Measurements from ENCODE around the gene THSD4. TPM values are rescaled to one million over a fixed set of nuclear protein-coding genes. Genes with fewer than 3 reads are reported as not detected.

Gene THSD4
- total RNA-seq, 4 donors from 2014 or later = 2.7 to 49.2 (median 15.8) TPM

- ATAC-seq (ENCODE audit: low FRiP score) (no peak), DNase-seq (ENCODE audit: low spot score) (no peak)
- no peak for TF ChIP-seq CTCF (IDR thresholded peaks at IDR 0.05)
Observed at GRCh38 chr15:71112429-71112828, 2.8 kb upstream of the THSD4 start.

- ATAC-seq (ENCODE audit: low FRiP score) (no peak), DNase-seq (ENCODE audit: low spot score) (no peak)
- TF ChIP-seq CTCF (IDR thresholded peaks at IDR 0.05) = no peak
Observed at GRCh38 chr15:71114066-71114680, 1.1 kb upstream of the THSD4 start.

DNA sequence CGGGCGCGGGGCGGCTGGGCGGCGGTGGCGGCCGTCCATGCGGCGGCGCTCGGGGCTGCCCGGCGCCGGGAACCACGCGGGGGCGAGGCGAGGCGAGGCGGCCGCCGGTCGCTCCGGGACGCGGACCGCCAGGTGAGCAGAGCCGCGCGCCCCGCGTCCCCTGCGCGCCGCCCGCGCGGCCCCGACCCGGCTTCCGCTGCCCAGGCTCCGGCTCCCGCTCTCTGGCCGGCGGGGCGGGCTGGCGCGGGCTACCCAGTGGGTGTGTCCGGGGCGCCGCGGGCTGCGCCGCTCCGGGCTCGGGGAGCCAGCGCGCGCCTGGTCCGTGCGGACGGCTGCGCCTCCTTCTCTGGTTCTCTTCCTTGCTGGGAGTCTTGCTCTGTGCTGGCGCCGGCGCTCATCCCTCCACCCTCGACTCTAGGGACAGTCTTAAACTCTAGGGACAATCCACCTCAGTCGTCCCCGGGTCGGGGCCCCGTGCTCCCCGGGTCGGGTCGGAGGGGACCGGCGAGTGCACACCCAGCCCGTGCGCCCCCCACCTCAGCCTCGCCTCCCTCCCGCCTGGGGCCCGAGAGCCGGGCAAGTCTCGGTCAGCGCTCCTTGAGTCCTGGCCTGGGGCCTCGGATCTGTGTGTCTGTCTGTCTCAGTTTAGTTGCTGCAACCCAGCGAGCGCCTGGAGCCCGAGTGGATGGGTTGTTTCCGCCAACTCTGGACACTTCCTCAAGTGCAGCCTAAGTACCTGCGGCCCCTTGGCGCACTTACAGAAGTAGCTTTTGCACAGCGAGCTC, 488 bp downstream of the THSD4 start:
- ATAC-seq (ENCODE audit: low FRiP score) (peak; percentile 57), DNase-seq (ENCODE audit: low spot score) (no peak)
- no peak for TF ChIP-seq CTCF (IDR thresholded peaks at IDR 0.05)

DNA sequence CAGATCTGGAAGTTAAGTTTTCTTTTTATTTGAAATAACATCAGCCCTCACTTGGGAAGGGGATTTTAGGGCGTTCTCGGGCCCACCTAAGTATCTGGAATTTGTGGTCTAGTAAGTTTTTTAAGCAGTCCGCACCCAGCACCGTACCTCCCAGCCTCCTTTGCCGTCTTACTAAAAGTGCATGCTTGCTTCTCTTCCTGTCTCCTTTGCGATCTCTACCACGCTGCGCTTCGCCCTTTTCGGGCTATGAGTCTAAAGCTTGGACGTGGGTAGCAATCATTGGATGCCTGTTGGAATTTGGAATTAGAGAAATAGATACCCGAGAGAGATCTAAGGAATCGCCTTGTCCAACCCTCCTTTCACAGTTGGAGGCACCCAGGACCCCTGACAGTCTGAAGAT, 1.1 kb downstream of the THSD4 start:
- no peak for ATAC-seq (ENCODE audit: low FRiP score)
- TF ChIP-seq CTCF (IDR thresholded peaks at IDR 0.05) = no peak
- no peak for DNase-seq (ENCODE audit: low spot score)

- no peak for TF ChIP-seq CTCF (IDR thresholded peaks at IDR 0.05)
- DNase-seq (ENCODE audit: low spot score) (no peak), ATAC-seq (ENCODE audit: low FRiP score) (peak; percentile 33)
Observed at GRCh38 chr15:71116942-71117341, 1.7 kb downstream of the THSD4 start.

- ATAC-seq (ENCODE audit: low FRiP score) (no peak), DNase-seq (ENCODE audit: low spot score) (no peak)
- TF ChIP-seq CTCF (IDR thresholded peaks at IDR 0.05) = no peak
Observed at GRCh38 chr15:71117714-71118305, 2.5 kb downstream of the THSD4 start.
